ENCODE measurements around the gene STK31. TPM values are rescaled to one million over a fixed set of nuclear protein-coding genes. Genes with fewer than 3 reads are reported as not detected.

The STK31 gene
- total RNA-seq, 2 donors from 2014 or later = 1.4 to 1.6 TPM

DNA sequence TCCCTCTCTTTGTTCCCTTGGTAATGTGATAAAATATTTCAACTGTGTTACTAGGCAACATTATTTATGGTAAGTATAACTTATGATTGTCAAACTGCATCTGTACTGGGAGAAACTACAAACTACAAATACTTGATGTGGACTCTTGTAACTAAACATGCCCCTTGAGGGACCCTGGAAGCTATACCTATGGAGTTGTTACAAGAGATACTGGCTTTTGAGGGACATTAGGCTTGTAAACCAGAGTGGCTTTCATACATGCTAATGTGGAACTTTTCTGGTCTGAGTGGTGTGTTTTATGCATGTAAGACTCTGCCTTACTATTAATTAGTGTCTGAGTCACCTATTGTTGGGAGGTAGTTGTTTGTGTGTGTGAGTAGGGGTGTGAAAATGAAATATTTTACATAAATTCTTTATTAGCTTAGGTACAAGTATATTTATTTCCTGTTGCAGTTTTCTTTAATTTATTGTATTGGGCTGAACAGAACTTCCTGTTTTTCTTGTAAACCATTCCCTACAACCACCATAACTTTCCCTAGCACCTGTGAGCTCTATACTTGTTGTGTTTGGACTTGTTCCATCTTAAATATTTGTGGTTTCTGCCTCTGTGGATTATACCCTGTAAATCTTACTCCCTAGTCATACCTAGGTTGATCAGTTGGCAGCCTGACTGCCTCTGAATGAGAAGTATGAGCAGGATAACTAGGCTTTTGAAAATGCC lies 49.8 kb downstream of the STK31 start:
- H3K27me3 Mint-ChIP-seq (ENCODE audit: insufficient read depth) = no peaks in the 10 kb centered on the region
- peaks cover 26% of the 10 kb centered on the region for H3K9me3 Mint-ChIP-seq
- H3K9me3 ChIP-seq (ENCODE audit: control insufficient read depth, low read length) = peaks cover 9% of the 10 kb centered on the region
- no peak overlapping the region for H3K4me3 ChIP-seq (ENCODE audit: low read length)
- no peaks in the 10 kb centered on the region for H3K36me3 ChIP-seq (ENCODE audit: control insufficient read depth, insufficient read depth, low read length)
- H3K27ac ChIP-seq (ENCODE audit: low read depth, low read length) = no peak overlapping the region
- no peaks in the 10 kb centered on the region for H3K4me1 ChIP-seq (ENCODE audit: control insufficient read depth, insufficient read depth, low read length)
- H3K4me3 Mint-ChIP-seq = no peak overlapping the region
- no peaks in the 10 kb centered on the region for H3K27me3 ChIP-seq (ENCODE audit: control insufficient read depth, insufficient read depth, low read length, poor library complexity, severe bottlenecking)
- TF ChIP-seq, protein P1, sequence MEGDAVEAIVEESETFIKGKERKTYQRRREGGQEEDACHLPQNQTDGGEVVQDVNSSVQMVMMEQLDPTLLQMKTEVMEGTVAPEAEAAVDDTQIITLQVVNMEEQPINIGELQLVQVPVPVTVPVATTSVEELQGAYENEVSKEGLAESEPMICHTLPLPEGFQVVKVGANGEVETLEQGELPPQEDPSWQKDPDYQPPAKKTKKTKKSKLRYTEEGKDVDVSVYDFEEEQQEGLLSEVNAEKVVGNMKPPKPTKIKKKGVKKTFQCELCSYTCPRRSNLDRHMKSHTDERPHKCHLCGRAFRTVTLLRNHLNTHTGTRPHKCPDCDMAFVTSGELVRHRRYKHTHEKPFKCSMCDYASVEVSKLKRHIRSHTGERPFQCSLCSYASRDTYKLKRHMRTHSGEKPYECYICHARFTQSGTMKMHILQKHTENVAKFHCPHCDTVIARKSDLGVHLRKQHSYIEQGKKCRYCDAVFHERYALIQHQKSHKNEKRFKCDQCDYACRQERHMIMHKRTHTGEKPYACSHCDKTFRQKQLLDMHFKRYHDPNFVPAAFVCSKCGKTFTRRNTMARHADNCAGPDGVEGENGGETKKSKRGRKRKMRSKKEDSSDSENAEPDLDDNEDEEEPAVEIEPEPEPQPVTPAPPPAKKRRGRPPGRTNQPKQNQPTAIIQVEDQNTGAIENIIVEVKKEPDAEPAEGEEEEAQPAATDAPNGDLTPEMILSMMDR (conservative IDR thresholded peaks at IDR 0.05) = no peak
- DNase-seq = no peak
- peaks cover 20% of the 10 kb centered on the region for H3K36me3 Mint-ChIP-seq (ENCODE audit: low read depth)
- no peak overlapping the region for H3K27ac Mint-ChIP-seq
- peaks cover 36% of the 10 kb centered on the region for H3K4me1 Mint-ChIP-seq
- no peak overlapping the region for H3K9ac ChIP-seq (ENCODE audit: extremely low read depth, low read length, poor library complexity, severe bottlenecking)

DNA sequence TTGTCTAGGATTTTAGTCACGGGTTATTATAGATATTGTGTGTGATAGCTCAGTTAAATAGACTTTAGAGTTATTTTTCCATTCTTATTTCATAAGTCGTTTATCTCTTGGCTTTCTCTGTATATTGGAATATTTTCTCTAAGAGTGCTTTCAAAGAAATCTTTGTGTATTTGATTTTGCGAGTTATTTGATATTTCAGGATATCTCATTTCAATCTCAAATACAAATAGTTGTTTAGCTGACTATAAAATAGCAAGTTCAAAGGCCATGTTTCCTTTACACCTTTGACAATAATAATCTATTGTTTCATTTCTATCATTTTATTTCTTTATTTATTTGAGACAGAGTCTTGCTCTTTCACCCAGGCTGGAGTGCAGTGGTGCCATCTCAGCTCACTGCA lies 55.9 kb downstream of the STK31 start:
- no peak overlapping the region for H3K27ac Mint-ChIP-seq
- Histone ChIP-seq H3K9me3 (ENCODE audit: control insufficient read depth, low read length) (no peaks in the 10 kb centered on the region), H3K9ac (ENCODE audit: extremely low read depth, low read length, poor library complexity, severe bottlenecking) (no peak overlapping the region), H3K4me1 (ENCODE audit: control insufficient read depth, insufficient read depth, low read length) (no peaks in the 10 kb centered on the region), H3K36me3 (ENCODE audit: control insufficient read depth, insufficient read depth, low read length) (no peaks in the 10 kb centered on the region), H3K27me3 (ENCODE audit: control insufficient read depth, insufficient read depth, low read length, poor library complexity, severe bottlenecking) (no peaks in the 10 kb centered on the region), H3K4me3 (ENCODE audit: low read length) (no peak overlapping the region), H3K27ac (ENCODE audit: low read depth, low read length) (no peak overlapping the region)
- no peak for DNase-seq
- H3K4me3 Mint-ChIP-seq = no peak overlapping the region
- WGBS, 2 experiments (ENCODE audit: insufficient coverage in 1 of 2, insufficient read length in 1 of 2) = 100% methylated on average over 2 of the region's 3 CpGs; no CpG with 5 or more reads in 1 of the 2 experiments
- no peaks in the 10 kb centered on the region for H3K36me3 Mint-ChIP-seq (ENCODE audit: low read depth)
- H3K4me1 Mint-ChIP-seq = peaks cover 9% of the 10 kb centered on the region
- no peaks in the 10 kb centered on the region for H3K27me3 Mint-ChIP-seq (ENCODE audit: insufficient read depth)
- H3K9me3 Mint-ChIP-seq = no peaks in the 10 kb centered on the region
- TF ChIP-seq, protein P1 (conservative IDR thresholded peaks at IDR 0.05) = no peak

DNA sequence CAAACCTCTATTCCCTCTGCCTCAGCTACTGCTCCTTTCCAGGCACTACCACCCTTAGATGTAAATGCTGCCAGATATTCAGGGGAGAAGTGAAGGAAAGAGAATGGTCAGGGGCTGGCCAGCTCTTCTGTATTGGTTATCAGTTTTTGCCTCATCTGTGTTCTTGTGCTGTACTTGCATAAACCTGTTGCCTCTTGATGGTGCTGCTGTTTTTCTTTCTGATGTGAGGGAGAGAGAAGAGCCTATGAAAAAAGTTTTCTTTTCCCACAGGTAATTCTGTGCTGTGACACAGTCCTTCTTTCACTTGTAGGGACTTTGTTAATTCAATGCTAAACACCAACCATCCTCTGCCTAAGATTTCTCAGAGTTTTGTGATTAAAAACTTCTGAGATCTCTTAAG lies 57.5 kb downstream of the STK31 start:
- H3K9me3 Mint-ChIP-seq = no peaks in the 10 kb centered on the region
- H3K27me3 Mint-ChIP-seq (ENCODE audit: insufficient read depth) = no peaks in the 10 kb centered on the region
- DNase-seq = no peak

More for the DNA sequence above, 57.5 kb downstream of the STK31 start:
- H3K27ac Mint-ChIP-seq = no peak overlapping the region
- H3K27me3 ChIP-seq (ENCODE audit: control insufficient read depth, insufficient read depth, low read length, poor library complexity, severe bottlenecking) = no peaks in the 10 kb centered on the region
- H3K9me3 ChIP-seq (ENCODE audit: control insufficient read depth, low read length) = no peaks in the 10 kb centered on the region
- no peaks in the 10 kb centered on the region for H3K4me1 ChIP-seq (ENCODE audit: control insufficient read depth, insufficient read depth, low read length)
- H3K9ac ChIP-seq (ENCODE audit: extremely low read depth, low read length, poor library complexity, severe bottlenecking) = no peak overlapping the region
- peaks cover 8% of the 10 kb centered on the region for H3K4me1 Mint-ChIP-seq
- H3K27ac ChIP-seq (ENCODE audit: low read depth, low read length) = no peak overlapping the region
- H3K36me3 Mint-ChIP-seq (ENCODE audit: low read depth) = no peaks in the 10 kb centered on the region
- H3K36me3 ChIP-seq (ENCODE audit: control insufficient read depth, insufficient read depth, low read length) = no peaks in the 10 kb centered on the region
- TF ChIP-seq, protein P1 (conservative IDR thresholded peaks at IDR 0.05) = no peak
- no peak overlapping the region for H3K4me3 ChIP-seq (ENCODE audit: low read length)
- no peak overlapping the region for H3K4me3 Mint-ChIP-seq
